K562 (cell line): Measurements from ENCODE around the gene ZNF584.
"Not testable (repeated sequence)": the region's sequence is repeated elsewhere in the genome, so short reads cannot be mapped to it uniquely, and the experiment has no call there.

Source experiments
- CTCF ChIP-seq, 3 experiments: IDR thresholded peaks in 2 of 3; conservative IDR thresholded peaks in 1 of 3; 2 replicates each; pipeline ENCODE4 v1.5.1; 2011 to 2012; ENCODE audit warnings: low read length in 3 of 3, mild to moderate bottlenecking in 3 of 3, control low read depth in 2 of 3, improper control_type of control experiment in 1 of 3, inconsistent platforms in 1 of 3, low read depth in 1 of 3, mixed read lengths in 1 of 3, moderate library complexity in 1 of 3; ENCODE audit not compliant: insufficient read depth in 2 of 3
- EGR1 ChIP-seq: fragments of 450-650 bp; conservative IDR thresholded peaks from 2 replicates; pipeline ENCODE4 v1.6.1; 2017; ENCODE audit warnings: mild to moderate bottlenecking
- NFE2L1 ChIP-seq: fragments of 450-650 bp; IDR thresholded peaks from 2 replicates; pipeline ENCODE4 v1.6.1; 2016; ENCODE audit warnings: missing genetic modification characterization, low read depth, mild to moderate bottlenecking, missing compliant biosample characterization, moderate library complexity, borderline replicate concordance
- NFYB ChIP-seq: IDR thresholded peaks from 2 replicates; pipeline ENCODE4 v1.6.1; 2011; ENCODE audit warnings: mild to moderate bottlenecking, moderate library complexity; ENCODE audit not compliant: insufficient read length; ENCODE audit errors: extremely low read depth
- RAD21 ChIP-seq, 2 experiments: fragments of 250-450 bp in 1 of 2; fragments of 450-650 bp in 1 of 2; sonication (Bioruptor Pico) in 1 of 2; formaldehyde crosslinking in 1 of 2; IDR thresholded peaks in 1 of 2; conservative IDR thresholded peaks in 1 of 2; 2 replicates each; pipeline versions ENCODE4 v1.4.0 to v1.8.0; 2020 to 2022; ENCODE audit warnings: mild to moderate bottlenecking in 2 of 2, moderate library complexity in 1 of 2
- RCOR1 ChIP-seq, 2 experiments: IDR thresholded peaks; 2 replicates each; pipeline ENCODE4 v1.6.1; 2012; ENCODE audit warnings: low read depth in 2 of 2, low read length in 2 of 2, borderline replicate concordance in 1 of 2, improper control_type of control experiment in 1 of 2
- TSC22D4 ChIP-seq: fragments of 450-650 bp; IDR thresholded peaks from 2 replicates; pipeline ENCODE4 v1.6.1; 2016; ENCODE audit warnings: missing genetic modification characterization, missing biosample characterization, control low read depth
- XRCC5 ChIP-seq: fragments of 200-400 bp; formaldehyde crosslinking; IDR thresholded peaks from 2 replicates; pipeline ENCODE4 v1.6.1; 2017; ENCODE audit warnings: low read depth, mild to moderate bottlenecking, low read length
- TF ChIP-seq, protein P1 (sequence below): IDR thresholded peaks from 2 replicates; pipeline ENCODE4 v1.6.1; 2016; ENCODE audit warnings: missing genetic modification characterization, missing compliant biosample characterization

GRCh38 chr19:58448860-58449259 lies 40.4 kb downstream of the ZNF584 start:
- TF ChIP-seq TSC22D4; NFYB; RAD21 (CRISPR knock-in tag; conservative IDR thresholded peaks at IDR 0.05 in 1 of 2, IDR thresholded peaks at IDR 0.05 in 1 of 2); RCOR1 (IDR thresholded peaks at IDR 0.05; ENCODE audit: borderline replicate concordance in 1 of 2, low read depth in 2 of 2, low read length in 2 of 2); NFE2L1 (tag); EGR1; CTCF (IDR thresholded peaks at IDR 0.05 in 2 of 3, conservative IDR thresholded peaks at IDR 0.05 in 1 of 3; ENCODE audit: insufficient read depth in 2 of 3, low read depth in 1 of 3, low read length in 3 of 3); XRCC5: not testable (repeated sequence)
- TF ChIP-seq, protein P1, sequence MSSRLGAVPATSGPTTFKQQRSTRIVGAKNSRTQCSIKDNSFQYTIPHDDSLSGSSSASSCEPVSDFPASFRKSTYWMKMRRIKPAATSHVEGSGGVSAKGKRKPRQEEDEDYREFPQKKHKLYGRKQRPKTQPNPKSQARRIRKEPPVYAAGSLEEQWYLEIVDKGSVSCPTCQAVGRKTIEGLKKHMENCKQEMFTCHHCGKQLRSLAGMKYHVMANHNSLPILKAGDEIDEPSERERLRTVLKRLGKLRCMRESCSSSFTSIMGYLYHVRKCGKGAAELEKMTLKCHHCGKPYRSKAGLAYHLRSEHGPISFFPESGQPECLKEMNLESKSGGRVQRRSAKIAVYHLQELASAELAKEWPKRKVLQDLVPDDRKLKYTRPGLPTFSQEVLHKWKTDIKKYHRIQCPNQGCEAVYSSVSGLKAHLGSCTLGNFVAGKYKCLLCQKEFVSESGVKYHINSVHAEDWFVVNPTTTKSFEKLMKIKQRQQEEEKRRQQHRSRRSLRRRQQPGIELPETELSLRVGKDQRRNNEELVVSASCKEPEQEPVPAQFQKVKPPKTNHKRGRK (tag), result not testable (repeated sequence)
